ENCODE measurements around the gene SWI5.

SWI5 gene

DNA sequence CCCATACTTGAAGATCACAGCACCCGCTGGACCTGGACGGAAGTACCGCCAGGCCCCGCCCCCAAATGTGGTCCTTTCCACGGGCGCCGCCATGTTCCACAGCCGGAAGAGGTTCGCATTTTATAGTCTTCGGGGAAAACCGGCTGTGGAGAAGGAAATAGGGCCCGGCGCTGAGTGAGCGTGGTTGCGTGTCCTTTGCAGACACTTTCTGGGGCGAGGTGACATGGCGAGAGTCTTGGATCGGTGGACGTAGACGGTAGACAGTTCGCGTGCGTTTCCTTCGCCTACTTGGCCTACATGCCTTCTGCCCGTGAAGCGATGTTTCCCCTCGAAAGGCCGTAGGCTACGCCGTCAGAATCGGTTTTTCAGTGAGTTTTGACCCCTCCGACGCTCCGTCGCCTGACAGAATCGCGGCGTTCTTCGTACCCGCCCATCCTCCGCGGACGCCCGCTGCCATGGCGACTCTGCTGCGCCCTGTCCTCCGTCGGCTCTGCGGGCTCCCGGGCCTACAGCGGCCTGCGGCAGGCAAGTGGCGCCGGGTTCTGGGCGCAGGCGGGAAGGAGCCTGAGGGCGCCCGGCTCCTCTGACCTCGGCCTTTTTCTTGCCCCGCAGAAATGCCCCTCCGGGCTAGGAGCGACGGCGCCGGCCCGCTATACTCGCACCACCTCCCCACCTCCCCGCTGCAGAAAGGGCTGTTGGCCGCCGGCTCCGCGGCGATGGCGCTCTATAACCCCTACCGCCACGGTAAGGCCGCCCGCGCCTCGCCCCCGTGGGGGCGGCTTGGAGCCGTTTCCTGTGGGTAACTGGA is 46.5 kb downstream of the SWI5 start, which contains the start of the genes COQ4 and TRUB2:
Gene COQ4 (plus strand): TSS at position 436 of the 808 bp plus-strand sequence. CDS start 20 bp downstream, at position 456.
Gene TRUB2 (minus strand): TSS at position 44 of the 808 bp plus-strand sequence. CDS start 39 bp downstream, at position 5.
- TF ChIP-seq CTCF (IDR thresholded peaks at IDR 0.05; ENCODE audit: low read depth, low read length): 0 out of 2 replicates have a peak, but pooled peaks have one; percentile 10
- peak; percentile 97 for DNase-seq
- Histone ChIP-seq H3K36me3 (peaks cover 76% of the 10 kb centered on the region), H3K4me3 (ENCODE audit: low read depth, low read length) (peak within 1 kb of the TSS; percentile 98), H3K9me3 (ENCODE audit: severe bottlenecking) (no peaks in the 10 kb centered on the region), H3K27me3 (ENCODE audit: insufficient read depth, low read depth, severe bottlenecking) (no peaks in the 10 kb centered on the region), H3K27ac (peak within 1 kb of the TSS; percentile 98)

GRCh38 chr9:128323212-128323730 is 47.2 kb downstream of the SWI5 start:
- Histone ChIP-seq H3K9me3 (ENCODE audit: severe bottlenecking) (no peaks in the 10 kb centered on the region), H3K4me3 (ENCODE audit: low read depth, low read length) (peak overlapping the region; percentile 98), H3K27me3 (ENCODE audit: insufficient read depth, low read depth, severe bottlenecking) (no peaks in the 10 kb centered on the region), H3K36me3 (peaks cover 76% of the 10 kb centered on the region), H3K27ac (peak overlapping the region; percentile 98)
- TF ChIP-seq CTCF (IDR thresholded peaks at IDR 0.05; ENCODE audit: low read depth, low read length): no peak
- DNase-seq: no peak

- DNase-seq: no peak
- Histone ChIP-seq H3K27ac (peak overlapping the region; percentile 98; the same call in 1 of the 2 replicates), H3K9me3 (ENCODE audit: severe bottlenecking) (no peaks in the 10 kb centered on the region), H3K4me3 (ENCODE audit: low read depth, low read length) (peak overlapping the region; percentile 98), H3K36me3 (peaks cover 76% of the 10 kb centered on the region), H3K27me3 (ENCODE audit: insufficient read depth, low read depth, severe bottlenecking) (no peaks in the 10 kb centered on the region)
- no peak for TF ChIP-seq CTCF (IDR thresholded peaks at IDR 0.05; ENCODE audit: low read depth, low read length)
Measured at GRCh38 chr9:128323791-128324190, 47.7 kb downstream of the SWI5 start.

DNA sequence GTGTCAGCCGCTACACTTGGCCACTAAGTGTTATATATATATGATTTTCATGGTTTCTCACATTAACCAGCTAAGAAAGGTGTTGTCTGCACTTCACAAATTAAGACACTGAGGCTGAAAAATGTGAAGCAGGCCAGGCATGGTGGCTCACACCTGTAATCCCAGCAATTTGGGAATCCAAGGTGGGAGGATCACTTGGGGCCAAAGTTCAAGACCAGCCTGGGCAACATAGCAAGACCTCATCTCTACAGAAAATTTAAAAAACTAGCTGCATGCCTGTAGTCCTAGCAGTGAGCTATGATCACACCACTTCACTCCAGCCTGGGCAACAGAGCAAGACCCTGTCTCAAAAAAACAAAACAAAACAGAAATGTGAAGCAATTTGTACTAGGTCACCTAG is 48.3 kb downstream of the SWI5 start:
- Histone ChIP-seq H3K9me3 (ENCODE audit: severe bottlenecking) (no peaks in the 10 kb centered on the region), H3K27me3 (ENCODE audit: insufficient read depth, low read depth, severe bottlenecking) (no peaks in the 10 kb centered on the region), H3K4me3 (ENCODE audit: low read depth, low read length) (no peak overlapping the region), H3K27ac (no peak overlapping the region), H3K36me3 (peaks cover 73% of the 10 kb centered on the region)
- no peak for DNase-seq
- no peak for TF ChIP-seq CTCF (IDR thresholded peaks at IDR 0.05; ENCODE audit: low read depth, low read length)

GRCh38 chr9:128325629-128326028 is 49.6 kb downstream of the SWI5 start:
- no peaks in the 10 kb centered on the region for H3K27me3 ChIP-seq (ENCODE audit: insufficient read depth, low read depth, severe bottlenecking)
- H3K36me3 ChIP-seq: peaks cover 68% of the 10 kb centered on the region
- H3K4me3 ChIP-seq (ENCODE audit: low read depth, low read length): no peak overlapping the region
- H3K27ac ChIP-seq: no peak overlapping the region
- H3K9me3 ChIP-seq (ENCODE audit: severe bottlenecking): no peaks in the 10 kb centered on the region
- TF ChIP-seq CTCF (IDR thresholded peaks at IDR 0.05; ENCODE audit: low read depth, low read length): no peak
- DNase-seq: no peak

All from WERI-Rb-1 (cell line).